ENCODE results near the gene CASP8. TPM values are rescaled to one million over a fixed set of nuclear protein-coding genes. Genes with fewer than 3 reads are reported as not detected.

CASP8 gene
- total and polyA plus RNA-seq, 9 of the 15 experiments (the other 6 are each of a cell fraction or from before 2014, with no cell fraction given): 10.2 to 31.4 (median 19.4) TPM

DNA sequence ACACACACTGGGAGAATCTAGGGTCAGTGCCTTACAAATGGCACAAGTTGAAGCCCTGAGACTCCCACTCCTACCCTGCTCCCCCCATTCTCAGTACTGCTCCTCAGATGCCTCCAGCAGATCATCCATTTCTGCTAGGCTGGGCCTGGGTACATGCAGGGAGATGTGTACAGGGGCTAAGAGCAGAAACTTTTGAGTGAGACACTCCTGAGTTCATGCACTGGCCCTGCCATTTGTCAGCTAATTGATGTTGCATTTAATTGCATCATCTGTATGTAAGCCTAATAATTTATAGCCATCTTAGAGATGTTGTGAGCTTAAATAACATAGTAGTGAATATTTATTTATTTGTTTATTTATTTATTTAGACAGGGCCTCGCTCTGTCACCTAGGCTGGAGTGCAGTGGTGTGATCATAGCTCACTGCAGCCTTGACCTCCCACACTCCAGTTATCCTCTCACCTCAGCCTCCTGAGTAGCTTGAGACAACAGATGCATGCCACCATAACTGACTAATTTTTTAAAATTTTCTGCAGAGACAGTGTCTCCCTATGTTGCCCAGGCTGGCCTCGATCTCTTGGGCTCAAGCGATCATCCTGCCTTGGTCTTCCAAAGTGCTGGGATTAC is 4.8 kb upstream of the CASP8 start (continued):
- no peak for TF ChIP-seq ZNF143 (CRISPR knock-in tag; IDR thresholded peaks at IDR 0.05)
- no peak for TF ChIP-seq MECOM (CRISPR knock-in tag; IDR thresholded peaks at IDR 0.05)
- TF ChIP-seq, protein P1, sequence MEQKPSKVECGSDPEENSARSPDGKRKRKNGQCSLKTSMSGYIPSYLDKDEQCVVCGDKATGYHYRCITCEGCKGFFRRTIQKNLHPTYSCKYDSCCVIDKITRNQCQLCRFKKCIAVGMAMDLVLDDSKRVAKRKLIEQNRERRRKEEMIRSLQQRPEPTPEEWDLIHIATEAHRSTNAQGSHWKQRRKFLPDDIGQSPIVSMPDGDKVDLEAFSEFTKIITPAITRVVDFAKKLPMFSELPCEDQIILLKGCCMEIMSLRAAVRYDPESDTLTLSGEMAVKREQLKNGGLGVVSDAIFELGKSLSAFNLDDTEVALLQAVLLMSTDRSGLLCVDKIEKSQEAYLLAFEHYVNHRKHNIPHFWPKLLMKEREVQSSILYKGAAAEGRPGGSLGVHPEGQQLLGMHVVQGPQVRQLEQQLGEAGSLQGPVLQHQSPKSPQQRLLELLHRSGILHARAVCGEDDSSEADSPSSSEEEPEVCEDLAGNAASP (IDR thresholded peaks at IDR 0.05): no peak
- 0 out of 2 replicates have a peak, but pooled peaks have one; percentile 22 for TF ChIP-seq SMAD4 (CRISPR knock-in tag; conservative IDR thresholded peaks at IDR 0.05)
- TF ChIP-seq ZNF274 (IDR thresholded peaks at IDR 0.05; ENCODE audit: borderline replicate concordance, low read depth, low read length): no peak
- TF ChIP-seq SAP30 (IDR thresholded peaks at IDR 0.05; ENCODE audit: borderline replicate concordance, insufficient read depth, low read depth, low read length, poor library complexity, severe bottlenecking): no peak
- no peak for TF ChIP-seq ZNF507 (tag; conservative IDR thresholded peaks at IDR 0.05)
- no peak for TF ChIP-seq GABPA (tag; conservative IDR thresholded peaks at IDR 0.05; ENCODE audit: low read depth)
- TF ChIP-seq ZNF354B (CRISPR knock-in tag; IDR thresholded peaks at IDR 0.05): no peak
- peak; percentile 18; the same call in 1 of the 2 replicates for TF ChIP-seq ZNF589 (CRISPR knock-in tag; IDR thresholded peaks at IDR 0.05; ENCODE audit: low read depth)
- TF ChIP-seq FOXJ2 (tag; IDR thresholded peaks at IDR 0.05): 0 out of 2 replicates have a peak, but pooled peaks have one; percentile 25
- TF ChIP-seq KAT8 (IDR thresholded peaks at IDR 0.05; ENCODE audit: low read depth): no peak
- no peak for TF ChIP-seq ZNF253 (CRISPR knock-in tag; conservative IDR thresholded peaks at IDR 0.05)
- peak; percentile 92 for TF ChIP-seq CEBPG (CRISPR knock-in tag; IDR thresholded peaks at IDR 0.05)
- TF ChIP-seq CEBPG (tag; conservative IDR thresholded peaks at IDR 0.05 in 1 of 2, IDR thresholded peaks at IDR 0.05 in 1 of 2): peak; percentile 83 to 93
- TF ChIP-seq CEBPB (tag; IDR thresholded peaks at IDR 0.05): peak; percentile 30
- TF ChIP-seq PKNOX1 (IDR thresholded peaks at IDR 0.05): peak; percentile 58
- TF ChIP-seq MEIS2 (IDR thresholded peaks at IDR 0.05; ENCODE audit: partially characterized antibody): peak; percentile 71
- 0 out of 2 replicates have a peak, but pooled peaks have one; percentile 32 for TF ChIP-seq NFRKB (IDR thresholded peaks at IDR 0.05; ENCODE audit: low read depth)
- TF ChIP-seq, protein P2, sequence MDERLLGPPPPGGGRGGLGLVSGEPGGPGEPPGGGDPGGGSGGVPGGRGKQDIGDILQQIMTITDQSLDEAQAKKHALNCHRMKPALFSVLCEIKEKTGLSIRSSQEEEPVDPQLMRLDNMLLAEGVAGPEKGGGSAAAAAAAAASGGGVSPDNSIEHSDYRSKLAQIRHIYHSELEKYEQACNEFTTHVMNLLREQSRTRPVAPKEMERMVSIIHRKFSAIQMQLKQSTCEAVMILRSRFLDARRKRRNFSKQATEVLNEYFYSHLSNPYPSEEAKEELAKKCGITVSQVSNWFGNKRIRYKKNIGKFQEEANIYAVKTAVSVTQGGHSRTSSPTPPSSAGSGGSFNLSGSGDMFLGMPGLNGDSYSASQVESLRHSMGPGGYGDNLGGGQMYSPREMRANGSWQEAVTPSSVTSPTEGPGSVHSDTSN (CRISPR knock-in tag; IDR thresholded peaks at IDR 0.05; ENCODE audit: low read depth): no peak
- TF ChIP-seq, protein P2 (tag; conservative IDR thresholded peaks at IDR 0.05; ENCODE audit: low read depth): peak; percentile 40
- no peak for TF ChIP-seq PHB2 (IDR thresholded peaks at IDR 0.05; ENCODE audit: low read depth)
- peak; percentile 44; the same call in 1 of the 2 replicates for TF ChIP-seq JUND (IDR thresholded peaks at IDR 0.05; ENCODE audit: borderline replicate concordance, low read depth, low read length)
- no peak for TF ChIP-seq JUND (tag; IDR thresholded peaks at IDR 0.05; ENCODE audit: borderline replicate concordance, low read depth, low read length)
- TF ChIP-seq LEF1 (IDR thresholded peaks at IDR 0.05): no peak
- no peak for TF ChIP-seq CREB1 (IDR thresholded peaks at IDR 0.05)
- no peak for TF ChIP-seq CREB1 (CRISPR knock-in tag; IDR thresholded peaks at IDR 0.05)
